GM18861 (cell line): ENCODE measurements around the gene MISP3.

Experiments
- ATAC-seq: cut with Tn5 transposase; IDR thresholded peaks from one replicate; pipeline ENCODE4 v1.9.1; 2021; ENCODE audit not compliant: unreplicated experiment

Gene MISP3

GRCh38 chr19:14078411-14078810, 5.8 kb downstream of the MISP3 start:
- no peak for ATAC-seq

- peak; percentile 89 for ATAC-seq
Measured at GRCh38 chr19:14080887-14081796, 8.6 kb downstream of the MISP3 start.

DNA sequence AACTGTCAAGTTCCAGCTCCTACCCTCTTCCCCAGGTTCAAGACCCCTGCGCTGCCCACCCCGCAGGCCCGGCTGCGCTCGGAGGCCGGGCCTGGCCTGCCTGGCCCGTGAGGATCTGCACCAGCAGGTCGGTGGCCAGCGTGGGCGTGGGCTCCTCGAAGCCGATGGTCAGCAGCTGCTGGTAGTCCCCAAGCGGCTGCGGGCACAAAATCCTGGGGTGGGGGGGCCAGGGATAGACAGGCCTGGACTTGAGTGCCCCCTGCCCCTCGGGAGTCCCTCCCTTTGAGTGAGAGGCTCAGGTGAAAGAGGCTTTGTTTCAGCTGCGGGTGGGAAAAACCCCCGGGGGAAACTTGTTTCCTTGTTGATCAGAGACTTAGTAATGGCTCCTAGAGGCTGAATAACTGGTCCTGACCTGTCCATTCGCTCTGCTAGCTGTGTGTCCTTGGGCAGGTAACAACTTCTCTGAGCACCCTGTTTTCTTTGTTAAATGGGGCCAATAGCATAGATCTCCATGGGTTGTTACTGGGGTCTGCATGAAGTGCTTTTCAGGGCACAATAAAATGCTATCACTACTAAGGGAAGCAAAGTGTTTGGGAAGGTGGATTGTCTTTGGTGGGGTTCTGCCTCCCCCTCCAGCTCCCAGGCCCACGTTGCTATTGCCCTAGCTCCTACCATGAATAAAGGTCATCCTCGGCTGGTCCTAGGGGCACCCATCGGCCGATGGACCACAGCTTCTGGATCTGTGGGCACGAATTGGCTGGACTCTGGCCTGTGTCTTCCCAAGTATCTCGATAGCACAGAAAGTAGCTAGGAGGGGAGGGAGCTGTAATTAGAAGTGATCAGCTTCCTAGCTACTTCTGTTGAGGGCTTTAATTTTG, 9.4 kb downstream of the MISP3 start:
- no peak for ATAC-seq

- no peak for ATAC-seq
Measured at GRCh38 chr19:14082675-14082960, 10.0 kb downstream of the MISP3 start.

DNA sequence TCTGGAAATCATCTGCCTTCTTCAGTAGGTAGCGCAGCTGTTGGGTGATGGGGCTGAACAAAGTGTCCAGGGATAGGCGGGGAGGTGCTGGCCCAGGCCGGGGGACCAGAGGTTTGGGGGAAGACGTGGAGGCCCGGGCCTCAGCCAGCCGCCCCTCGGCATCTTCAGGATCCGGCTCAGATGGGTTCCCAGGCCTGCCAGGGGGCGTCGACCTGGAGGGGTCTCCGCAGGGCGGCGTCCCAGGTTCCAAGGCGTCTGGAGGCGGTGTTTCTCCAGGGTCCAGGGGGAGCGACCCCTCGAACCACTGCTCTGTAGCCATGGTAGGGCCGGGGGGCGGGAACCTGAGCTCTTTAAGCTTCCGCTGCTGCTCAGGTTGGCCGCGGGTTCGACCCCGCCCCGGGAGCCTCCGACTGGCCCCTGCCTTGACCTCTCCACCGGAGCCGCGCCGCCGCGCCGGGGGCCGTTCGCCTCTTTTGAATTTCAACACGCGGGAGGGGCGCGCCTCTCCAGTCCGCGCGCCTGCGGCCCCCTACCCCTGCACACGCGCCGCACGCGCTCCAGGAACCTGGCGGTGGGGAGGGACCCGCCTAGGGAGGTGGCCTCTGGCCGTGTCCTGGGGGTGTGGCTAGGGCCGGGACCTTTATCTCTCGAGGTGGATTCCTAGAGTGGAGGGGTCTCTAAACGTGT, 12.9 kb downstream of the MISP3 start, which contains the start of gene C19orf67:
TSS of gene C19orf67 (minus strand) at position 475 of the 687 bp plus-strand sequence. CDS start at position 319, 156 bp downstream.
- no peak for ATAC-seq

GRCh38 chr19:14086098-14086497, 13.5 kb downstream of the MISP3 start:
- no peak for ATAC-seq

GRCh38 chr19:14088634-14089411, 16.2 kb downstream of the MISP3 start:
- no peak for ATAC-seq

DNA sequence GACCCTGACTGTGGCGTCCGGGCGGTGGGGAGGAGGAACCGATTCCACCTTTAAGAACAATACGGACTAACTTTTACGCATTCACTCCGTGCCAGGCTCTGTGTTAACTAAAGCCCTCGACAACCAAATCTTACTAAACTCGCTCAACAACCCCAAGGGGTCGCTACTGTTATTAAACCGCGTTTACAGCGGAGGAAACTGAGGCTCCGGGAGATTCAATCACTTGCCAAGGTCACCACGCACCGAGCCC, 16.8 kb downstream of the MISP3 start:
- ATAC-seq, result no peak

DNA sequence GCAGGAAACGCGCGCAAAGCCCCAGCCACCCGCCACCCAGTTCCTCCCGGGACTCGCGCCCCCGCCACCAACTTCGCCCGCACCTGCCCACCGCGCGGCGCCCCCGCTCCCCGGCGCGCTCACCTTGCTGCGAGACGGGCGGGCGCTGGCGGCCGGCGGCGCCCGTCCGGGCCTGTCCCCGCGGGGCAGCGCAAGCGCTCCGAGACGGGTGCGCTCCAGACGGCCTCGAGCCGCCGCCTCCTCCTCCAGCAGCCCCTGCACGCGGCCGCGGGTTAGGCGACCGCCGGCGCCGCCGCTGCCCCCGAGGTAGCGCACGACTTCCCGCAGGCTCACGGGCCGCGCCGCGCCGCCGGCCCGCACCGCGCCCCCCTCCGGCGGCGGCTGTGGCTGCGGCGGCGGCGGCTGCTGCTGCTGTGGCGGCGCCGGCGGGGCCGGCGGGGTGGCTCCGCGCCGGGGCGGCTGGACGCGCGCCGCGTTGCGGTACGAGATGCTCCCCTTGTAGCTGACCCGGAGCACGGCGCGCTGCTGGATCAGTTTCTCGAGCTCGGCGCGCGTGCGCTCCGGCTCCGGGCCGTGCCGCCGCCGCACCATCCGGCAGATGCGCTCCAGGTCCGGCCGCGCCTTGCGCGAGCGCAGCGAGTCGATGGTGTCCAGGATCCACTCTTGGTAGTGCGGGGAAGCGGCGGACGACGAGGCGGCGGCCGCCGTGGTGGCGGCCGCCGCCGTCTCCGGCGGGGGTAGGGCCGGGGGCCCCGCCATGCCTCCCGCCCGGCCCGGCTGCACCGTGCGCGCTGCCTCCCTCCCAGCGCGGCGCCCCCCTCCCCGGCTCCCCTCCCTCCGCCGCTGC, 17.3 kb downstream of the MISP3 start:
- ATAC-seq, result no peak

DNA sequence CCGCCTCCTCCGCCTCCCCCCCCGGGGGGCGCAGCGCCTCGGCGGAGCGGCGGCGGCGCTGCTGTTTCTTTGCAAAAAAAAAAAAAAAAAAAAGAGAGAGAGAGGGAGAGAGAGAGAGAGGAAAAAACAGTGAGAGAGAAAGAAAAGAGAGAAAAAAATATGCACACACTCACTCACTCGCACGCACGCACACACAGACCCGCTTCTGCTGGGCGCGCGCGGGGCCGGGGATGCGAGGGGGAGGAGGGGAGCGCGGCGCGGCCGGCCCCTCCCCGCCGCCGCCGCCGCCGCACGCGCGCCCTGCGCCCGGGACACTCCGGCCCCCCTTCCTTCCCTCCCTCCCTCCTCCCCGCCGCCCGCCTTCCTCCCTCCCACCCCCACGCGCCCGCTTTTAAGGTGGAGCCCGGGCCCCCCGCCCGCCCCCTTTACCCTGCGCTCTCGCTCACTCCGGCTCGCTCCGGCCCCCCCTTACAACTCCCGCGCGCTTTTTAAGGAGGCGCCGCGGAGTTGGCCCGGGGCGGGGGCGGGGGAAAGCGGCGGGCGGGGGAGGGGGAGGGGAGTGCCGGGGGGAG, 18.0 kb downstream of the MISP3 start, which contains the start of gene SAMD1:
TSS of gene SAMD1 (minus strand) at position 243 of the 572 bp plus-strand sequence.
- ATAC-seq, result no peak

- ATAC-seq, result peak; percentile 41
Measured at GRCh38 chr19:14091081-14091812, 18.7 kb downstream of the MISP3 start.

DNA sequence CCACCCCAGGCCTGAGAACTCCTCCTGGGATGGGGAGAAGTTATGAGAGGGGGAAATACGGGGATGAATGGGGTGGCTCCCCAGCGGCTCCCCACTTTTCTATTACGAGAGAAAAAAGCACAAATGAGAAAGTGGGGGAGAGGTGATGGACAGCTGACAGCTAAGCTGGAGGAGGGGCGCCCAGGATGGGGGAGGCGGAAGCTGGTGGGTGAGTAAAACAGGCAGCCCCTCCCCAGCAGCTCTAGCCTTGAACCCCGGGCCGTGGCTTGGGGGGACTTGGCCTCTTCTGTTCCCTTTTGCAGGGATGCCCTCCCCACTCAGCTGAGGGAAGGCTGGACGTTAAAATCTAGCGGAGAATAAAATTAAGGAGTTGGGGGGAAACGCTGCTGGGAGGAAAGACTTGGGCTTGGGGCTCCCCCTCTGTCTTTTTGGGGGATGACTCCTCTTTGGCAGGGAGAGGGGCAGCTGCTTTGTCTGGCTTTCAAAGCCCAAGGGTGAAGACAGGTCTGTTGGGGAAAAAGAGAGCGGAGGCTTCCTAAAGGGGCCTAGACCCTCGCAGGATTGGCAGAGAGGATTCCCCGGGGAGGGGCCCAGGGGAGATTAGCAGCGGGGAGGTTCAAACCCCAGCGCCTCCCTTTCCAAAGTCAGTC, 19.4 kb downstream of the MISP3 start:
- peak; percentile 10 for ATAC-seq

DNA sequence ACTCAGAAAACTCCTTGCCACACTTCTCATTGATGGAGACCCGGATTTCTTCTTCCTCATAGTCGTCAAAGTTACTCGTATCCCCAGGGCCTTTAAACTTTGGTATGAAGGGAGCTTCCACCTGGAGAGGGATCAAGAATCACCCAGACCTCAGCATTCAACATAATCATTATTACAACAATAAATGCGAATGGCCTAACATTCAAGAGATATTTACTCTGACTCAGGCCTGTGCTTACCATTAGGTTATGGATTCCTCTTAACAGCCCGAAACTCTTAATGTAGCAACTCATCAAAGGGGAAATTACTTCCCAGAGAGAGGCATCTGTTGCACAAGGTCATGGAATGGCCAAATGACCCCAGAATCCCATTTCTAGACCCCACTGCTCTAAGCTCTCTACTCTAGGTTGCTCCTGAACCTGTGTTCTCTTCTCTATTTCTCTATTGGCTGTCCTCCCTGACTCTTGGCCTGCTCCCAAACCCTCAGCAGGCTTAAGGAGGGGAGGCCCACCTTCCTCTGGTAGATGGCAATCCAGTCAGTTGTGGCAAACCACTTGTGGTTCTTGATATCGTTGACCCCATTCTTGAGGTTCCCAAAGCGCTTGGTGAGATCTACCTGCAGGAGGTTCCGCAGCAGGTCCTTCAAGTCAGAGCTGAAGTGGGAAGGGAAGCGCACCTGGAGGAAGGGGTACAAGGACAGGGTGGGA, 20.7 kb downstream of the MISP3 start:
- no peak for ATAC-seq

DNA sequence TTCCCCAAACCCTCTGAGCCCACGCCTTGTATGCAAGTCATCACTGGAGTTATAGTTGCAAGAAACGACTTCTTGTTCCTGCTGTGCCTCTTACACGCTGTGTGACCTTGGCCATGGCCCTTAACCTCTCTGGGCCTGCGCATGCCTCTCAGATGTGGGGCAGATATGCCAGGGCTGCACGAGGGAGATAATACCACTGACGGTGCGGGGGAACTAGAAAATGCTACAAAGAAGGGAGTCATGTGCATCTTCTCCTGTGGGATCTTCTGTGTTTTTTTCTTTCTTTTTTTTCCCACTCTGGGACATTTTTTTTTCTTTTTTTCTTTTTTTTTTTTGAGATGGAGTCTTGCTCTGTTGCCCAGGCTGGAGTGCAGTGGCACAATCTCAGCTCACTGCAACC, 22.3 kb downstream of the MISP3 start:
- ATAC-seq, result no peak

DNA sequence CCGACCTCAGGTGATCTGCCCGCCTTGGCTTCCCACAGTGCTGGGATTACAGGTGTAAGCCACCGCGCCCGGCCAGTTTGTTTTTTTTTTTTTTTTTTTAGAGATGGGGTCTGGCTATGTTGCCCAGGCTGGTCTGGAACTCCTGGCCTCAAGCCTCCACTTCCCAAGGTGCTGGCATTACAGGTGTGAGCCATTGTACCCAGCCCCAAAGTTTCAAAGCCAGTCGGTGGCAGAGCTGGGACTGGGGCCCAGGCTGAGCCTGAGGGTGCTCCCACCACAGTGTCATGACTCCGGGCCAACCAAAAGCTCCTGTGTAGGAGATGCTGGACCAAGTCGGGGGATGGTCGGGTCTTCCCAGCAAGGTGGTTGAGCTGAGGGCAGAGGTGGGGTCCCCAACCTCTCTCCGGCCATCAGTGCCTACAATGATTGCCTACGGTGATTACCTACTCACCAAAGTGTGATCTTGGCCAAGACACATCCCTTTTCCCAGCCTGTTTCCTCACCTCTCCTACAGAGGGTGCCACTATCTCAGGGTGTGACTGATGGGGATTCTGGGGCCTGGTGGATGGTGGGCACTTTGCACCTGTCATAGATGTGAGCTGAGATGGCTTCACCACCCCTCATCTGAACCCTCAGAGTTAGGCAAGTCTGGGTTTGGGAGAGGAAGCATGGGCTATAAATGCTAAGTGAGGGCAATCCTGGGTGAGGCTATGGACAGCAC, 23.8 kb downstream of the MISP3 start:
- no peak for ATAC-seq

- no peak for ATAC-seq
Measured at GRCh38 chr19:14097532-14098151, 25.1 kb downstream of the MISP3 start.
